SK-N-SH treated with all-trans-retinoic acid at 6 μM for 48 hours (cell line): ENCODE measurements around the gene HRH3.

ENCODE experiments used
- ARNTL ChIP-seq: fragments of 450-650 bp; formaldehyde crosslinking; IDR thresholded peaks from 2 replicates; pipeline ENCODE4 v1.5.0; 2020; ENCODE audit warnings: low read depth, mild to moderate bottlenecking, moderate library complexity, borderline replicate concordance
- ESRRG ChIP-seq: fragments of 250-450 bp; sonication (Bioruptor Pico); IDR thresholded peaks from 2 replicates; pipeline ENCODE4 v1.6.1; 2021; ENCODE audit warnings: mild to moderate bottlenecking
- ZFP30 ChIP-seq: fragments of 450-650 bp; formaldehyde crosslinking; IDR thresholded peaks from 2 replicates; pipeline ENCODE4 v1.5.0; 2022; ENCODE audit warnings: mild to moderate bottlenecking, moderate library complexity
- ZNF8 ChIP-seq: fragments of 450-650 bp; formaldehyde crosslinking; IDR thresholded peaks from 2 replicates; pipeline ENCODE4 v1.5.0; 2020; ENCODE audit warnings: mild to moderate bottlenecking, moderate library complexity
- TF ChIP-seq, protein P1 (sequence below): fragments of 250-450 bp; sonication (Bioruptor Pico); IDR thresholded peaks from 2 replicates; pipeline ENCODE4 v1.8.0; 2020; ENCODE audit warnings: mild to moderate bottlenecking, moderate library complexity, borderline replicate concordance
- TF ChIP-seq, protein P2 (sequence below): fragments of 250-450 bp; sonication (Bioruptor Pico); IDR thresholded peaks from 2 replicates; pipeline ENCODE4 v1.5.1; 2021; ENCODE audit warnings: mild to moderate bottlenecking, moderate library complexity

DNA sequence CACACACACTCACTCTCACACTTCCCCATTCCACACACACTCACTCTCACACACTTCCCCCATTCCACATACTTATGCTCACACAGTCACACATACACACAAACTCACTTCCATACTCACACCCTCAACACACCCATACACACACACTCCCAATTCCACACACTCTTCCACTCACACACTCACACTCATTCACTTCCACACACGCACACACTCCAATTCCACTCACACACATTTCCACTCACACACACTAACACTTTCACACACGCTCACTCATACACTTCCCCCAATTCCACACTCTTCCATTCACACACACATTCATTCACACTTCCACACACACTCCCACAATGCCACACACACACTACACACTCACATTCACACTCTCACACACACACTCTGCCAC, 10.2 kb upstream of the HRH3 start:
- TF ChIP-seq ZNF8 (no peak), ARNTL (CRISPR knock-in tag) (no peak), ZFP30 (CRISPR knock-in tag) (no peak), ESRRG (no peak)
- TF ChIP-seq, protein P1, sequence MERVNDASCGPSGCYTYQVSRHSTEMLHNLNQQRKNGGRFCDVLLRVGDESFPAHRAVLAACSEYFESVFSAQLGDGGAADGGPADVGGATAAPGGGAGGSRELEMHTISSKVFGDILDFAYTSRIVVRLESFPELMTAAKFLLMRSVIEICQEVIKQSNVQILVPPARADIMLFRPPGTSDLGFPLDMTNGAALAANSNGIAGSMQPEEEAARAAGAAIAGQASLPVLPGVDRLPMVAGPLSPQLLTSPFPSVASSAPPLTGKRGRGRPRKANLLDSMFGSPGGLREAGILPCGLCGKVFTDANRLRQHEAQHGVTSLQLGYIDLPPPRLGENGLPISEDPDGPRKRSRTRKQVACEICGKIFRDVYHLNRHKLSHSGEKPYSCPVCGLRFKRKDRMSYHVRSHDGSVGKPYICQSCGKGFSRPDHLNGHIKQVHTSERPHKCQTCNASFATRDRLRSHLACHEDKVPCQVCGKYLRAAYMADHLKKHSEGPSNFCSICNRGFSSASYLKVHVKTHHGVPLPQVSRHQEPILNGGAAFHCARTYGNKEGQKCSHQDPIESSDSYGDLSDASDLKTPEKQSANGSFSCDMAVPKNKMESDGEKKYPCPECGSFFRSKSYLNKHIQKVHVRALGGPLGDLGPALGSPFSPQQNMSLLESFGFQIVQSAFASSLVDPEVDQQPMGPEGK = no peak
- TF ChIP-seq, protein P2, sequence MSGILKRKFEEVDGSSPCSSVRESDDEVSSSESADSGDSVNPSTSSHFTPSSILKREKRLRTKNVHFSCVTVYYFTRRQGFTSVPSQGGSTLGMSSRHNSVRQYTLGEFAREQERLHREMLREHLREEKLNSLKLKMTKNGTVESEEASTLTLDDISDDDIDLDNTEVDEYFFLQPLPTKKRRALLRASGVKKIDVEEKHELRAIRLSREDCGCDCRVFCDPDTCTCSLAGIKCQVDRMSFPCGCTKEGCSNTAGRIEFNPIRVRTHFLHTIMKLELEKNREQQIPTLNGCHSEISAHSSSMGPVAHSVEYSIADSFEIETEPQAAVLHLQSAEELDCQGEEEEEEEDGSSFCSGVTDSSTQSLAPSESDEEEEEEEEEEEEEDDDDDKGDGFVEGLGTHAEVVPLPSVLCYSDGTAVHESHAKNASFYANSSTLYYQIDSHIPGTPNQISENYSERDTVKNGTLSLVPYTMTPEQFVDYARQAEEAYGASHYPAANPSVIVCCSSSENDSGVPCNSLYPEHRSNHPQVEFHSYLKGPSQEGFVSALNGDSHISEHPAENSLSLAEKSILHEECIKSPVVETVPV (CRISPR knock-in tag) = no peak
